Ovary (tissue), 3 donors: ENCODE results near the gene PRMT2.

ENCODE experiments used
- CTCF ChIP-seq, 3 donors: fragments of 450-650 bp in 2 of 3; fragments of 200-600 bp in 1 of 3; IDR thresholded peaks; one replicate each; pipeline versions ENCODE4 v1.5.1 to v1.8.0; 2016 to 2022; ENCODE audit warnings: antibody characterized with exemption in 3 of 3, mild to moderate bottlenecking in 1 of 3
- POLR2A ChIP-seq: fragments of 450-650 bp; IDR thresholded peaks from one replicate; pipeline ENCODE4 v1.6.1; 2017; ENCODE audit warnings: antibody characterized with exemption, mild to moderate bottlenecking, moderate library complexity
- donor health status: DM: no; HTN: no; CAD: no.

- TF ChIP-seq CTCF (IDR thresholded peaks at IDR 0.05) (no peak), POLR2A (no peak)
Measured at GRCh38 chr21:46620846-46621245, 14.6 kb upstream of the PRMT2 start.
